K562 (cell line): ENCODE results near the gene KNSTRN. TPM values are rescaled to one million over a fixed set of nuclear protein-coding genes. Genes with fewer than 3 reads are reported as not detected.

Experiments used
- ATAC-seq: fragments of 200-7000 bp; cut with Tn5 transposase; 3 replicates; pipeline ENCODE4 v1.9.1; 2020; ENCODE audit warnings: moderate library complexity
- BruUV-seq: library from RNA; stranded (reverse); fragments of 400-500 nt; replicated peaks from 2 replicates; lab custom pipeline; 2021; lab: Mats Ljungman, UMichigan
- CTCF ChIA-PET: fragments of 300-600 bp; formaldehyde crosslinking; extraction: SDS; loops from one replicate; lab custom pipeline; 2021; ENCODE audit warnings: low intra/inter-chr PET ratio; lab: Yijun Ruan, JAX
- POLR2A ChIA-PET: fragments of 300-600, 350-650 bp; sonication (Branson Sonifier 250); formaldehyde crosslinking; extraction: SDS; loops from one replicate; lab custom pipeline; 2021; ENCODE audit warnings: antibody characterized with exemption, inconsistent platforms; lab: Yijun Ruan, JAX
- DNase-seq, 4 experiments: peaks; one replicate each; pipeline versions ENCODE4 v3.0.0 to v3.0.0-alpha.2; 2011 to 2018; ENCODE audit warnings: low spot score in 3 of 4, mixed read lengths in 3 of 4; ENCODE audit errors: extremely low read depth in 1 of 4
- FAIRE-seq: peaks from 2 replicates; lab custom pipeline; 2011; peaks lifted over from hg19 to GRCh38; lab: Jason Lieb, UNC
- H2AFZ ChIP-seq: 2 replicates; pipeline ENCODE4 v1.6.0; 2011; ENCODE audit warnings: low read depth, low read length, control low read depth, inconsistent platforms
- H3K27ac ChIP-seq: fragments of 200-600 bp; 3 replicates; pipeline ENCODE4 v1.8.0; 2011; ENCODE audit warnings: low read depth, mild to moderate bottlenecking, control low read depth, inconsistent platforms, low read length, moderate library complexity, mixed read lengths; ENCODE audit errors: extremely low read depth
- H3K27me3 ChIP-seq, 2 experiments: fragments of 300-600 bp in 1 of 2; 2 replicates in 1 of 2; 3 replicates in 1 of 2; pipeline versions ENCODE4 v1.6.0 to v1.8.0; 2011; ENCODE audit warnings: inconsistent platforms in 2 of 2, low read length in 2 of 2, mild to moderate bottlenecking in 1 of 2, mixed read lengths in 1 of 2, moderate library complexity in 1 of 2; ENCODE audit not compliant: control insufficient read depth in 2 of 2, insufficient read depth in 2 of 2
- H3K36me3 ChIP-seq: fragments of 300-600 bp; 3 replicates; pipeline ENCODE4 v1.8.0; 2011; ENCODE audit warnings: mild to moderate bottlenecking, low read length, inconsistent platforms; ENCODE audit not compliant: control insufficient read depth, insufficient read depth
- H3K4me1 ChIP-seq, 2 experiments: fragments of 200-600 bp in 1 of 2; replicated peaks in 1 of 2; 2 replicates in 1 of 2; 3 replicates in 1 of 2; pipeline versions ENCODE4 v1.5.1 to v1.8.0; 2011; ENCODE audit warnings: inconsistent platforms in 2 of 2, low read length in 2 of 2, mild to moderate bottlenecking in 1 of 2, mixed read lengths in 1 of 2, moderate library complexity in 1 of 2; ENCODE audit not compliant: control insufficient read depth in 2 of 2, insufficient read depth in 2 of 2
- H3K4me2 ChIP-seq: 2 replicates; pipeline ENCODE4 v1.6.1; 2011; ENCODE audit warnings: low read length, control low read depth, inconsistent platforms, mixed read lengths; ENCODE audit not compliant: insufficient read depth
- H3K4me3 ChIP-seq: fragments of 200-600 bp; sonication (generic), shearing (Covaris generic); 2 replicates; pipeline ENCODE4 v1.5.1; 2016; ENCODE audit warnings: control low read depth, inconsistent platforms
- H3K79me2 ChIP-seq: fragments of 200-600 bp; 3 replicates; pipeline ENCODE4 v1.8.0; 2011; ENCODE audit warnings: low read length, inconsistent platforms; ENCODE audit not compliant: control insufficient read depth, insufficient read depth
- H3K9ac ChIP-seq, 2 experiments: 2 replicates each; pipeline versions ENCODE4 v1.6.0 to v1.6.1; 2011; ENCODE audit warnings: low read depth in 2 of 2, low read length in 2 of 2, control low read depth in 1 of 2, inconsistent platforms in 1 of 2, mild to moderate bottlenecking in 1 of 2, mixed read lengths in 1 of 2; ENCODE audit not compliant: insufficient read depth in 1 of 2
- H3K9me1 ChIP-seq: one replicate; pipeline ENCODE4 v1.6.0; 2011; ENCODE audit warnings: inconsistent platforms, mild to moderate bottlenecking, low read length, moderate library complexity; ENCODE audit not compliant: control insufficient read depth, insufficient read depth
- H3K9me3 ChIP-seq: replicated peaks from 2 replicates; pipeline ENCODE4 v1.5.1; 2011; ENCODE audit warnings: low read depth, low read length, inconsistent platforms; ENCODE audit not compliant: control insufficient read depth, insufficient read depth
- H4K20me1 ChIP-seq: replicated peaks from 2 replicates; pipeline ENCODE4 v1.6.1; 2011; ENCODE audit warnings: low read length, inconsistent platforms, mixed read lengths; ENCODE audit not compliant: control insufficient read depth, insufficient read depth
- CREBBP ChIP-seq: IDR thresholded peaks from one replicate; pipeline ENCODE4 v1.6.1; 2012; ENCODE audit warnings: low read depth, mild to moderate bottlenecking, control low read depth, inconsistent platforms, low read length
- ESRRA ChIP-seq: fragments of 450-650 bp; IDR thresholded peaks from 2 replicates; pipeline ENCODE4 v1.6.1; 2014; ENCODE audit warnings: low read depth, mild to moderate bottlenecking, moderate library complexity, borderline replicate concordance
- FOXM1 ChIP-seq, 2 experiments: fragments of 450-650 bp in 1 of 2; sonication (generic) in 1 of 2; formaldehyde crosslinking in 1 of 2; IDR thresholded peaks; 2 replicates each; pipeline versions ENCODE4 v1.6.1 to v1.9.0; 2017 to 2022; ENCODE audit warnings: low read depth in 2 of 2, mild to moderate bottlenecking in 2 of 2, missing genetic modification reagents in 1 of 2, moderate library complexity in 1 of 2
- HDAC2 ChIP-seq: fragments of 450-650 bp; IDR thresholded peaks from 2 replicates; pipeline ENCODE4 v1.6.1; 2016; ENCODE audit warnings: mild to moderate bottlenecking
- HLTF ChIP-seq: fragments of 450-650 bp; IDR thresholded peaks from 2 replicates; pipeline ENCODE4 v1.6.1; 2016
- MXD1 ChIP-seq: fragments of 250-450 bp; sonication (Bioruptor Pico); IDR thresholded peaks from 2 replicates; pipeline ENCODE4 v1.8.0; 2021; ENCODE audit warnings: borderline replicate concordance, mild to moderate bottlenecking, moderate library complexity; ENCODE audit not compliant: poor library complexity, severe bottlenecking
- NCOR1 ChIP-seq: fragments of 450-650 bp; IDR thresholded peaks from 2 replicates; pipeline ENCODE4 v1.6.1; 2016; ENCODE audit warnings: mild to moderate bottlenecking, moderate library complexity
- POU5F1 ChIP-seq: fragments of 150-350 bp; IDR thresholded peaks from 2 replicates; pipeline ENCODE4 v1.6.1; 2014; ENCODE audit warnings: borderline replicate concordance, low read length, low read depth, mild to moderate bottlenecking; ENCODE audit not compliant: partially characterized antibody
- SIRT6 ChIP-seq: IDR thresholded peaks from one replicate; pipeline ENCODE4 v1.6.1; 2012; ENCODE audit warnings: low read depth, mild to moderate bottlenecking, control low read depth, inconsistent platforms, low read length, moderate library complexity
- ZNF609 ChIP-seq: sonication (generic); formaldehyde crosslinking; IDR thresholded peaks from 2 replicates; pipeline ENCODE4 v1.8.1; 2023; ENCODE audit warnings: missing genetic modification reagents, mild to moderate bottlenecking, borderline replicate concordance
- ZNF639 ChIP-seq, 2 experiments: fragments of 200-800 bp in 1 of 2; sonication (Bioruptor generic) in 1 of 2; sonication (generic) in 1 of 2; formaldehyde crosslinking in 1 of 2; IDR thresholded peaks in 1 of 2; conservative IDR thresholded peaks in 1 of 2; 2 replicates each; pipeline versions ENCODE4 v1.5.0 to v1.6.1; 2016 to 2020; ENCODE audit warnings: missing compliant biosample characterization in 1 of 2, missing genetic modification characterization in 1 of 2, missing genetic modification reagents in 1 of 2
- ZNF668 ChIP-seq: fragments of 250-450 bp; sonication (Bioruptor Pico); IDR thresholded peaks from 2 replicates; pipeline ENCODE4 v1.8.0; 2022; ENCODE audit warnings: mild to moderate bottlenecking, inconsistent platforms
- WGBS: fragments of 100-300 bp; shearing (Covaris generic); methylation state at CpG from one replicate; pipeline ENCODE4 v1.1.6; 2016; ENCODE audit warnings: low coverage, mixed read lengths; ENCODE audit not compliant: insufficient coverage; ENCODE audit errors: missing lambda C conversion rate; 5-methylcytosine and 5-hydroxymethylcytosine counted together
- in situ Hi-C: fragments of 300-500 bp; cut with MboI; formaldehyde crosslinking; loops from 4 replicates; pipeline ENCODE4 v1.15.0; 2018; ENCODE audit warnings: inconsistent platforms, mixed read lengths
- intact Hi-C: fragments of 100-400 bp; cut with micrococcal nuclease; formaldehyde crosslinking; loops from 2 replicates; pipeline ENCODE4 v1.14.2; 2022
- polyA plus RNA-seq, 8 experiments: library from polyadenylated mRNA; depleted of rRNA in 4 of 8; stranded (reverse) in 5 of 8; unstranded in 3 of 8; fragments of >200 nt; fragmentation: Nextera tagmentation in 2 of 8; fragmentation: Illumina TruSeq in 1 of 8; extraction: Ambion mirVana in 2 of 8; extraction: Trizol in 1 of 8; gene quantifications; 2 replicates each; pipeline versions ENCODE4 v1.2.1 to v1.2.3, GENCODE V29; 2011 to 2014; ENCODE audit warnings: inconsistent platforms in 1 of 8, missing spikeins in 1 of 8
- total RNA-seq, 7 experiments: library from RNA; depleted of rRNA in 6 of 7; stranded (reverse); fragments of >200 nt in 6 of 7; fragmentation: Illumina TruSeq in 2 of 7; extraction: Trizol in 2 of 7; gene quantifications; 2 replicates each; pipeline versions ENCODE4 v1.2.1 to v1.2.3, GENCODE V29; 2011 to 2021; ENCODE audit warnings: low replicate concordance in 1 of 7

Gene KNSTRN
- total and polyA plus RNA-seq, 9 of the 15 experiments (the other 6 are each of a cell fraction or from before 2014, with no cell fraction given): 48.7 to 88.2 (median 66.3) TPM

GRCh38 chr15:40355976-40356585 lies 26.4 kb upstream of the KNSTRN start:
- no peak overlapping the region for H3K4me3 ChIP-seq
- ChIA-PET POLR2A (interaction anchor here (1.7 kb wide), 1 partner anchor 10 kb away, joined by 7 read pairs; no protein-coding TSS in a partner anchor), CTCF (no interaction called here)
- no peaks in the 10 kb centered on the region; the same call in 1 of the 2 replicates for H4K20me1 ChIP-seq
- intact Hi-C loops: loop anchor here (5.0 kb wide), 1 partner anchor 66 kb away; no protein-coding TSS in a partner anchor
- H3K4me2 ChIP-seq: no peak overlapping the region
- no peaks in the 10 kb centered on the region for H3K36me3 ChIP-seq
- ATAC-seq (no peak), DNase-seq (no peak), FAIRE-seq (no peak)
- H3K27me3 ChIP-seq: 0 out of 5 replicates have a peak, but pooled peaks cover 0 to 3% of the 10 kb centered on the region in 2 experiments
- H3K9me3 ChIP-seq: no peaks in the 10 kb centered on the region; the same call in 1 of the 2 replicates
- H3K9ac ChIP-seq: no peak overlapping the region
- H2AFZ ChIP-seq: no peak overlapping the region
- no peaks in the 10 kb centered on the region for H3K9me1 ChIP-seq
- BruUV-seq: no TSS peak
- peaks cover 9 to 26% of the 10 kb centered on the region in 2 experiments; a peak in 4 of 5 replicates for H3K4me1 ChIP-seq
- H3K27ac ChIP-seq: no peak overlapping the region
- no peaks in the 10 kb centered on the region for H3K79me2 ChIP-seq
- in situ Hi-C loops: no loop called here
- 26% methylated on average over 5 of the region's 5 CpGs for WGBS
- no peak for TF ChIP-seq MXD1 (CRISPR knock-in tag)
- no peak for TF ChIP-seq ZNF639 (CRISPR knock-in tag; conservative IDR thresholded peaks at IDR 0.05 in 1 of 2, IDR thresholded peaks at IDR 0.05 in 1 of 2)
- no peak for TF ChIP-seq ZNF668 (CRISPR knock-in tag)
- no peak for TF ChIP-seq ESRRA
- TF ChIP-seq NCOR1: no peak
- TF ChIP-seq HDAC2: no peak
- TF ChIP-seq SIRT6: no peak
- no peak for TF ChIP-seq ZNF609 (CRISPR knock-in tag)
- no peak for TF ChIP-seq FOXM1 (IDR thresholded peaks at IDR 0.05; ENCODE audit: low read depth)
- no peak for TF ChIP-seq FOXM1 (CRISPR knock-in tag; IDR thresholded peaks at IDR 0.05; ENCODE audit: low read depth)
- TF ChIP-seq POU5F1: no peak
- TF ChIP-seq CREBBP: no peak
- no peak for TF ChIP-seq HLTF
